Mesenteric fat pad (tissue), 1 donor: ENCODE results near the gene RUNX1. TPM values are rescaled to one million over a fixed set of nuclear protein-coding genes. Genes with fewer than 3 reads are reported as not detected.

ENCODE experiments used
- DNase-seq: peaks from one replicate; pipeline ENCODE4 v3.0.0-alpha.2; 2020; ENCODE audit warnings: low spot score
- total RNA-seq: library from RNA; stranded (reverse); fragmentation: NEBNext Ultra II Directional; extraction: Animal tissue kit (Norgen Biotek cat#: 25700); gene quantifications from one replicate; pipeline ENCODE4 v1.2.1, GENCODE V29; 2021
- donor health status: DM: yes; HTN: yes; CAD: no.

Gene RUNX1
- total RNA-seq, 1 donor from 2014 or later: 129 TPM

GRCh38 chr21:34836103-34836932 is 212.8 kb downstream of the RUNX1 start:
- no peak for DNase-seq

DNA sequence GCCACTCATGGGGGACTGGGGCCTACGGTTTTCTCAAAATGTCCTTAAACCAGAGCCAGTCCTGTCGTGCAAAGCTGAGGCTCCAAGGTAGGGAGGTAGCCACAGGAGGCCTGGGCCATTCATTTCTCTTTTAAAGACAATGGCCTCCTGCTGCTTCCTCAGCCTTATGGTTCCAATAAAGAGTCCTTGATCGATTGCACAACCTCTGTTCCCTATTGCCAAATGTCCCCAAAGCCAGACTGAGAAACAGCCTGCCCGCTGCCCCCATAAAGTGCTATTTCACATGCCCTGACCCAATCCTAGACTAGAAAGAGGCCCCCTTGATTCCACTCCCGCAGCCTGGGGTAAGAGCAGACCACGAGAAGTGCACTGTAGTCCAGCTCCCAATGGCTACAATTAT is 213.6 kb downstream of the RUNX1 start:
- DNase-seq: no peak

GRCh38 chr21:34834852-34835501 is 214.1 kb downstream of the RUNX1 start:
- no peak for DNase-seq

DNA sequence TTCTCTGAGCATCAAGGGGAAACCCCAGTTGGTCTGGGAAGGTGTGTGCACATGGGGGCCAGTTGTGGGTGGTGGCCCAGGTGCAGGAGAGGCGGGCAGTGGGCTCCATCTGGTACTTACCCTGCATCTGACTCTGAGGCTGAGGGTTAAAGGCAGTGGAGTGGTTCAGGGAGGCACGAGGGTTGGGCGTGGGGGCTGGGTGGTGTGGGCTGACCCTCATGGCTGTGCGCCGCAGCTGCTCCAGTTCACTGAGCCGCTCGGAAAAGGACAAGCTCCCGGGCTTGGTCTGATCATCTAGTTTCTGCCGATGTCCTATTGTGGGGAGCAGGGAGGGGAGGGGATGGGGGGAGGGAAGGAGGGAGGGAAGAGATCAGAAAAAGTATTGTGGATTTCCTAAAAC is 214.8 kb downstream of the RUNX1 start:
- DNase-seq: no peak

DNA sequence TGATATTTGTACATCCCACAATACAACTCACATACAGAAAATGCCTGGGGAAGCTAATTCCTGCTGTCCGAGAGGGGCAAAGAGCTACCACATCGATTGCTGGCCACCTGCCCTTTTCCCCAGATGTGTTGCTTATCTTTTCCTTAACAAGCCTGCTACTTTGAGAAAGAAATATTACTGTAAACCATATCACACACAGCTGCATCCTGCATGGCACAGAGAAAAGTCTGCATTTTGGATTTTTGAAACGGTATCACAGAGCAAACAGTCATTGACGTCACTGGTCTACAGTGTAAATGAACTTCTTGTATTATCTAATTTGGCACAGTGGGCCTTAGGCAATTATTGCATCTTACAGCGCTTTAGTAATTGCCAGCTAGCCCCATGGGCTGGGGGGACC is 215.6 kb downstream of the RUNX1 start:
- DNase-seq: no peak

DNA sequence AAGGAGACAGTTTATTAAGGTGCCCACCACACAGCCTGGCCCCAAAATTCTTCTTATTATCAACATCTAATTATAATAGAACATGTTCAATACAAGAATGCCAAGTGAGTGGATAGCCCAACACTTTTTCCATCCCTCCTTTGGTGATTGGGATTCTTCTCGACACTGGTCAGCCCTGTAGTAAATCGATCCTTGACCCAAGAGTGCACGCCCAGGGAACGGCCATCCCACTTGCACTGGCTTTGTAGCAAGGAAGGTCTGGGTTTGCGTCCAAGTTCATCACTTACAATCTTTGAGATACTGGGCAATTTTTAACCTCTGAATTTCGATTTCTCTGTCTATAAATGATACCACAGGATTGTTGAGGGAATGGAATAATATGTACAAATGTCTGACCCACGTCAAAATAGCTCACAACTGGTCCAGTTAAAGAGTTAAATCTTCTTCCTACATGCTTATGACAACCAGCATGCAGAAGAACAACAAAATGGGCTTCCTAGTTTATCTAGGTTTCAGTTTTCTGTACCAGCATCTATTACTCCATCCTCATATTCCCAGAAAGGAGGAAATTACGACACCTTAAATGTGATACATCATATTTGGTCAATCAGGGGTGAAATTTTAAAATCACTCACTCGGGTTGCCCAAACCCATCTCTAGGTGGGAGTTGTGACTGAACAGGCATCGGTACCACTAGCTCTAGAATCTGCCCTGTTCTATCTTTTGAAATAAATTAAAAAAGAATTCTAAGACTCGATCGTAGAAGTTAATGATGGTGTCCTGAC is 218.5 kb downstream of the RUNX1 start:
- no peak for DNase-seq

GRCh38 chr21:34827445-34828235 is 221.5 kb downstream of the RUNX1 start:
- no peak for DNase-seq

DNA sequence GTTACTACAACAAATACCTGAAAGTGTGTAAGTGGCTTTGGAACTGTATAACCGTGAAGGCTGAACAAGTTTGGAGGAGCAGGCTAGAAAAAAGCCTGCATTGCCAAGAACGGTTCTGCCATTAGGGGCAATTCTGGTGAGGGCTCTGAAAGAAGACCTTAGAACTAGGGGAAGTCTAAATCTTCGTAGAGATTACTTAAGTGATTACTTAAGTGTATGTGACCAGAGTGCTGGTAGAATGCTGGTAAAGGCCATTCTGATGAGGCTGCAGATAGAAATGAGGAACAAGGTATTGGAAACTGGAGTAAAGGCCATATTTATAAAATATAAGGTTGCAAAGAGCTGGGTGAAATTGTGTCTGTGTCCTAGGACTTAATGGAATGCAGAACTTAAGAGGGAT is 222.3 kb downstream of the RUNX1 start:
- no peak for DNase-seq

DNA sequence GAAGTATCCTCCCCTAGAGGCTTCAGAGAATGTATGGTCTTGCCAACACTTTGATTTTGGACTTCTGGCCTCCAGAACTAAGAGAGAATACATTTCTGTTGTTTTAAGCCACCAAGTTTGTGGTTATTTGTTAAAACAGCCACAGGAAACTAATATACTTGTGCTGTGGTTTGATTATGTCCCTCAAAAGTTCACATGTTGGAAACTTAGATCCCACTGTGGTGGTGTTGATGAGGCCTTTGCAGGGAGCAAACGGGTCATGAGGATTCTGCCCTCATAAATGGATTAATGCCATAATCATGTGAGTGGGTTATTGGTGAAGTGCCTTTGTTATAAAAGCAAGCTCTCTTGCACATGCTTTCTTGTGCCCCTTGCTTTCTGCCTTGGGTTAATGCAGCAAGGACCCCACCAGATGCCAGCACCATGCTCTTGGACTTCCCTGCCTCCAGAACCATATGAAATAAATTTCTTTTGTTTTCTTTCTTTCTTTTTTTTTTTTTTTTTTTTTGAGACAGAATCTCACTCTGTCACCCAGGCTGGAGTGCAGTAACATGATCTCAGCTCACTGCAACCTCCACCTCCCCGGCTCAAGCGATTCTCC is 223.1 kb downstream of the RUNX1 start:
- no peak for DNase-seq

- DNase-seq: no peak
Measured at GRCh38 chr21:34825101-34825500, 224.0 kb downstream of the RUNX1 start.

- no peak for DNase-seq
Measured at GRCh38 chr21:34824314-34824713, 224.8 kb downstream of the RUNX1 start.

GRCh38 chr21:34822942-34823341 is 226.2 kb downstream of the RUNX1 start:
- DNase-seq: no peak

DNA sequence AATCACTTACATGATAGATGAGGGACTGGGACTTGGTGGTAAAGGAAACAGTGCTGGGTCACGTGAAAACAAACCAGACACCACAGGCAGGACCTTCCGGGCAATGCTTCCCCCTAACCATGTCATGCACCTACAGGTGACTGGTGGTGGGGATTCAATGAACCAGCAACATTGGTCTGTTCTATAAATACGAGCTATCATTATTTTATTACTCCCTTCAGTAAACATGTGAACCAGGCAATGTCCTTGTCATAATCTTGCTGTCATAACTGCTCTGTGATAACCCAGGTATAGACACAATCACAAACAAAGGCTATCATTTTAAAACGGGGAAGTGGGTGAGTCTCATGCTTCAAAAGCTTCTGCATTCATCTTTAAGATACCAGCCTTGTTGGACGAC is 226.9 kb downstream of the RUNX1 start:
- DNase-seq: no peak

DNA sequence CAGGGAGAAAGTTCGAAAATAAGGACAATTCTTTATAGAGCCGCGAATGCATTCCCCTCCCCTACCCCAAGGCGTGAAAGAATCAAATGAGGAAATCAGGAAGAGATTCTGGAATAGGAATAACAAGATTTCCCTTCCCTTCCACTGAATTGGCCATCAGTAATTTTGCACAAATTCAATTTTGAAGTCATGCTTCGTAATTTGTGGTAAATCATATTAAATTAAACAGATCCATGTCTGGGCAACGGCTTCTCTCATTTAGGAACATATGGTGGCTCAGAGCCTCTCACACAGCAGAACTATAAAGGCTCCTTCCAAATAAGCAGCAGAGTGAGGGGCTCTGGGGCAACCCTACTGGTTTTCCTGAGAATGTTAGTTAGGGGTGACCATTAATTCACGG is 227.4 kb downstream of the RUNX1 start:
- no peak for DNase-seq

DNA sequence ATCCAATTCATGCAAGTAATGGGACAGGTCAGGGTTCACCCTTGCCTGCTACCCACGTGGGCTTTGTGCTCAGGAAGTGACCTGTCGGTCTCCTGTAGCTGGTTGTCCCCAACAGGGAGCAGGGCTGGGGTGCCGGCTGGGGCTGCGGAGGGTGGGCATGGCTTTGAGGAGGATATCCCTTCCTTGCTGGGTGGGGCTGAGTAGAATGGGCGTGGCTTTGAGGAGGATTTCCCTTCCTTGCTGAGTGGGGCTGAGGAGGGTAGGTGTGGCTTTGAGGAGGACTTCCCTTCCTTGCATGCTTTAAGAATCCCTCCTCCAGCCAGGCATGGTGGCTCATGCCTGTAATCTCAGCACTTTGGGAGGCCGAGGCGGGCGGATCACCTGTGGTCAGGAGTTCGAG is 229.1 kb downstream of the RUNX1 start:
- no peak for DNase-seq

GRCh38 chr21:34819357-34819999 is 229.6 kb downstream of the RUNX1 start:
- no peak for DNase-seq

DNA sequence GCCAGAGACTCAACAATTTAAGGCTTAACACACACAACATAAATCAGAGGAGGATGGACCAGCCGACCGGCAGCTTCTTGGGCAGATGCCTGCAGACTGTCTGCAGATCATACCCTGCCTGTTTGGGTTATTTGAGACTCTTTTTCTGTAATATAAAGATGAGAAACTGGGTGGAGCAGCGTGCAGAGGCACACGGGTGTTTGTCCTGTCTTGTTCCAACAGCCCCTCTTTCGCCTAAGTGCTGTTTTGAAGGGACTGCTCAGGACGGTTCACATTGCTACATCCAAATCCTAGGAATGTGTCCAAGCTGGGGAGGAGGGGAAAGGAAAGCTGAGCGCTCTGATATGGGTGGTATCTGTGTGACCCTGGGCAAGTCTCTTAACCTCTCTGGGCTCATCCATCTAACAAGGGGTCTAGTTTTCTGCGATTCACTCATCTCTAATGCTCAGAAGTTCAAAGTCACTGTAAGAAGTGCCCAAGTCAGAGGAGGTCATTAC is 230.4 kb downstream of the RUNX1 start:
- no peak for DNase-seq

- no peak for DNase-seq
Measured at GRCh38 chr21:34817821-34818661, 231.1 kb downstream of the RUNX1 start.
